ENCODE data around the gene ZC3H7B.

The ZC3H7B gene

DNA sequence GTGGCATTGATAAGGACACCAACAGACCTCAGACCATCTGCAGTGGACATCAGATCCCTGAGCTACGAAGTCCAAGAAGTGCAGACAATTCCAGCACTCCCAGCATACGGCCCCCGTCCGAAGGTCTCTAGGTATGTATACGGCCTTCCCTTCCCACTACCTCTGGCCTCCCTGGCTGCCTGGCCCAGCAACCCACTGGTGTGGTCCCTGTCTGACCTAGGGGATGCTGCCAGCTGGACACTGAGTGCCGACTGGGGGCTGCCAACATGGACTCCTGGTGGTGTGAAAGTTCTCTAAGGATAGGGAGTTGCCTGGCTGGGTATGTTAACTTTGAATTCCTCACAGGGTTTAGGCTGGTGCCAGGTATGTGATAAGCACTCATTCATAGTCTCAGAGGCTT, 62.9 kb downstream of the ZC3H7B start:
- Histone ChIP-seq H3K79me2 (ENCODE audit: control insufficient read depth, low read length) (no peaks in the 10 kb centered on the region), H3K27ac (ENCODE audit: low read depth, low read length) (no peak overlapping the region), H3K4me1 (ENCODE audit: control insufficient read depth, low read length) (peaks cover 8% of the 10 kb centered on the region), H3F3A (ENCODE audit: control insufficient read depth, insufficient read depth) (no peaks in the 10 kb centered on the region), H3K27me3 (ENCODE audit: control insufficient read depth, low read length) (peaks cover 27% of the 10 kb centered on the region), H4K20me1 (ENCODE audit: control insufficient read depth, insufficient read depth, low read depth, low read length) (no peaks in the 10 kb centered on the region), H3K4me2 (ENCODE audit: low read length) (no peak overlapping the region), H3K9me2 (replicated peaks; ENCODE audit: control insufficient read depth, low read length) (no peaks in the 10 kb centered on the region), H3K36me3 (ENCODE audit: control insufficient read depth, low read length) (no peaks in the 10 kb centered on the region), H3K9me3 (ENCODE audit: control insufficient read depth, insufficient read depth, low read length) (no peaks in the 10 kb centered on the region), H3K4me3 (ENCODE audit: low read length) (no peak overlapping the region)
- TF ChIP-seq EZH2phosphoT487 (IDR thresholded peaks at IDR 0.05; ENCODE audit: borderline replicate concordance, low read length): no peak
- TF ChIP-seq, protein P1, sequence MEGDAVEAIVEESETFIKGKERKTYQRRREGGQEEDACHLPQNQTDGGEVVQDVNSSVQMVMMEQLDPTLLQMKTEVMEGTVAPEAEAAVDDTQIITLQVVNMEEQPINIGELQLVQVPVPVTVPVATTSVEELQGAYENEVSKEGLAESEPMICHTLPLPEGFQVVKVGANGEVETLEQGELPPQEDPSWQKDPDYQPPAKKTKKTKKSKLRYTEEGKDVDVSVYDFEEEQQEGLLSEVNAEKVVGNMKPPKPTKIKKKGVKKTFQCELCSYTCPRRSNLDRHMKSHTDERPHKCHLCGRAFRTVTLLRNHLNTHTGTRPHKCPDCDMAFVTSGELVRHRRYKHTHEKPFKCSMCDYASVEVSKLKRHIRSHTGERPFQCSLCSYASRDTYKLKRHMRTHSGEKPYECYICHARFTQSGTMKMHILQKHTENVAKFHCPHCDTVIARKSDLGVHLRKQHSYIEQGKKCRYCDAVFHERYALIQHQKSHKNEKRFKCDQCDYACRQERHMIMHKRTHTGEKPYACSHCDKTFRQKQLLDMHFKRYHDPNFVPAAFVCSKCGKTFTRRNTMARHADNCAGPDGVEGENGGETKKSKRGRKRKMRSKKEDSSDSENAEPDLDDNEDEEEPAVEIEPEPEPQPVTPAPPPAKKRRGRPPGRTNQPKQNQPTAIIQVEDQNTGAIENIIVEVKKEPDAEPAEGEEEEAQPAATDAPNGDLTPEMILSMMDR (IDR thresholded peaks at IDR 0.05; ENCODE audit: low read depth, low read length, poor library complexity, severe bottlenecking): no peak

DNA sequence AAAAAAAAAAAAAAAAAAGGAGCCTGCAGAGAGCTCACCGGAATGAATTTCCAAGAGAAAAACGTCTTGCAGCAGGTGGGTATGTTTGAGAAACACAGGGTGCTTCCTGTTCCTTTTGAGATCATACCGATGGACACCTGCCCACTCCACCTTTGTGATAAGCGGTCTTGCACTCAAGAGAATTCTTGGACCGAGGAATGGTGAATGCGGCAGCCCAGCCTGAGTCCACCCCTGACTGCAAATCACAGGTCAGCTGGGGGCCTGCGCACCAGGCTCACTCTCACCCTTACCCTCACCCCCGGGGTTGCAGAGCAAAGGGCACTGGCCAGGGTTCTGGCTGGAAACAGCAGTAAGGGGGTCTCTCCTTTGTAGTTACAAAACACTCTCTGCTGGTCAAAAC, 63.6 kb downstream of the ZC3H7B start:
- H3K27ac ChIP-seq (ENCODE audit: low read depth, low read length): no peak overlapping the region
- no peaks in the 10 kb centered on the region for H3F3A ChIP-seq (ENCODE audit: control insufficient read depth, insufficient read depth)
- no peaks in the 10 kb centered on the region for H3K79me2 ChIP-seq (ENCODE audit: control insufficient read depth, low read length)
- H3K4me3 ChIP-seq (ENCODE audit: low read length): no peak overlapping the region
- no peak for TF ChIP-seq EZH2phosphoT487 (IDR thresholded peaks at IDR 0.05; ENCODE audit: borderline replicate concordance, low read length)
- TF ChIP-seq, protein P1 (IDR thresholded peaks at IDR 0.05; ENCODE audit: low read depth, low read length, poor library complexity, severe bottlenecking): no peak
- H3K36me3 ChIP-seq (ENCODE audit: control insufficient read depth, low read length): no peaks in the 10 kb centered on the region
- H4K20me1 ChIP-seq (ENCODE audit: control insufficient read depth, insufficient read depth, low read depth, low read length): no peaks in the 10 kb centered on the region
- no peak overlapping the region for H3K4me2 ChIP-seq (ENCODE audit: low read length)
- no peaks in the 10 kb centered on the region for H3K9me3 ChIP-seq (ENCODE audit: control insufficient read depth, insufficient read depth, low read length)
- peaks cover 27% of the 10 kb centered on the region for H3K27me3 ChIP-seq (ENCODE audit: control insufficient read depth, low read length)
- peaks cover 8% of the 10 kb centered on the region for H3K4me1 ChIP-seq (ENCODE audit: control insufficient read depth, low read length)
- H3K9me2 ChIP-seq (replicated peaks; ENCODE audit: control insufficient read depth, low read length): no peaks in the 10 kb centered on the region

DNA sequence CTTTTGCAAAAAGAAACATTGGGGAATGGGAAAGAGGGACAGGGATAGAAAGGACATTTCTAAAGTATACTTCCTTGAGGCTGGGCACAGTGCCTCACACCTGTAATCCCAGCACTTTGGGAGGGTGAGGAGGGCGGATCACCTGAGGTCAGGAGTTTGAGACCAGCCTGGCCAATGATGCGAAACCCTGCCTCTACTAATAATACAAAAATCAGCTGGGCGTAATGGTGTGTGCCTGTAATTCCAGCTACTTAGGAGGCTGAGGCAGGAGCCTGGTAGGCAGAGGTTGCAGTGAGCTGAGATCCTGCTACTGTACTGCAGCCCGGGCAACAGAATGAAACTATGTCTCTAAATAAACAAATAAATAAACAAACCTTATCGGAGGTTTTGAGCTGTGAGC, 64.1 kb downstream of the ZC3H7B start:
- no peak overlapping the region for H3K27ac ChIP-seq (ENCODE audit: low read depth, low read length)

More for the DNA sequence above, 64.1 kb downstream of the ZC3H7B start:
- Histone ChIP-seq H3K27me3 (ENCODE audit: control insufficient read depth, low read length) (peaks cover 27% of the 10 kb centered on the region), H3K79me2 (ENCODE audit: control insufficient read depth, low read length) (no peaks in the 10 kb centered on the region), H3F3A (ENCODE audit: control insufficient read depth, insufficient read depth) (no peaks in the 10 kb centered on the region), H3K9me3 (ENCODE audit: control insufficient read depth, insufficient read depth, low read length) (no peaks in the 10 kb centered on the region), H3K4me2 (ENCODE audit: low read length) (no peak overlapping the region), H3K36me3 (ENCODE audit: control insufficient read depth, low read length) (no peaks in the 10 kb centered on the region), H4K20me1 (ENCODE audit: control insufficient read depth, insufficient read depth, low read depth, low read length) (no peaks in the 10 kb centered on the region), H3K4me3 (ENCODE audit: low read length) (no peak overlapping the region), H3K9me2 (replicated peaks; ENCODE audit: control insufficient read depth, low read length) (no peaks in the 10 kb centered on the region), H3K4me1 (ENCODE audit: control insufficient read depth, low read length) (peaks cover 8% of the 10 kb centered on the region)
- no peak for TF ChIP-seq EZH2phosphoT487 (IDR thresholded peaks at IDR 0.05; ENCODE audit: borderline replicate concordance, low read length)
- TF ChIP-seq, protein P1 (IDR thresholded peaks at IDR 0.05; ENCODE audit: low read depth, low read length, poor library complexity, severe bottlenecking): no peak

All from DOHH2 (cell line).